BJ (cell line): Measurements from ENCODE around the gene ADCY3. TPM values are rescaled to one million over a fixed set of nuclear protein-coding genes. Genes with fewer than 3 reads are reported as not detected.
"Not testable (repeated sequence)": the region's sequence is repeated elsewhere in the genome, so short reads cannot be mapped to it uniquely, and the experiment has no call there.

Source experiments
- CTCF ChIA-PET: fragments of 350-600 bp; formaldehyde crosslinking; extraction: SDS; loops from one replicate; lab custom pipeline; 2021; ENCODE audit warnings: antibody characterized with exemption, inconsistent platforms; lab: Yijun Ruan, JAX
- POLR2A ChIA-PET: fragments of 300-600 bp; sonication (Branson Sonifier 250); formaldehyde crosslinking; extraction: SDS; loops from one replicate; lab custom pipeline; 2021; ENCODE audit warnings: antibody characterized with exemption; lab: Charles Lee
- DNase-seq: peaks from one replicate; pipeline ENCODE4 v3.0.0-alpha.2; 2011; ENCODE audit warnings: low read depth
- H3K27me3 ChIP-seq: 2 replicates; pipeline ENCODE4 v1.6.0; 2011; ENCODE audit warnings: low read length; ENCODE audit not compliant: control insufficient read depth, insufficient read depth
- H3K36me3 ChIP-seq: 2 replicates; pipeline ENCODE4 v1.5.1; 2011; ENCODE audit warnings: low read length; ENCODE audit not compliant: control insufficient read depth, insufficient read depth
- H3K4me3 ChIP-seq: 2 replicates; pipeline ENCODE4 v1.5.1; 2011; ENCODE audit warnings: low read depth, mild to moderate bottlenecking, control low read depth, low read length
- CTCF ChIP-seq: IDR thresholded peaks from 2 replicates; pipeline ENCODE4 v1.5.1; 2011; ENCODE audit warnings: low read depth, mild to moderate bottlenecking, control low read depth, inconsistent platforms, low read length, moderate library complexity; ENCODE audit not compliant: insufficient read depth
- polyA plus RNA-seq: library from polyadenylated mRNA; depleted of rRNA; stranded (reverse); fragments of >200 nt; gene quantifications from 2 replicates; pipeline ENCODE4 v1.2.3, GENCODE V29; 2011

Gene ADCY3
- polyA plus RNA-seq, 1 experiment = 73.3 TPM

DNA sequence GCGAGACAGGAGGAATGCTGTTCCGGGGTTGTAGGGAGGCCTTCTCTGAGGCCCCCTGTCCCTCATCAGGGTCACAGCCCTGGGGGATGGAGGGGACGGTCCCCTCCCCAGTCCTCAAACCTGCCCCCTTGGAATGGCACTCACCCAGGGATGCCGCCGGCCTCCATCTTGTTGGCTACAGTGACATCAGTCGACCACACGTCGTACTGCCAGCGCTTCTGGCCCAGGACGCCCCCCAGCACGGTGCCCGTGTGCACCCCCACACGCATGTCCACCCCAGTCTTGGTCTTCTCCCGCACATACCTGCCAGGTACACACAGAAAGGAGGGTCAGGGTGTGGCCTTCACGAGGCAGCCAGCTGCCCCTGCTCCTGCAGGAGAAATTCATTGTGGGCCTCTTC lies 80.3 kb downstream of the ADCY3 start:
- no peak for DNase-seq
- no peak overlapping the region for H3K4me3 ChIP-seq
- H3K27me3 ChIP-seq = no peaks in the 10 kb centered on the region
- H3K36me3 ChIP-seq = peaks cover 21% of the 10 kb centered on the region
- no peak for TF ChIP-seq CTCF
- ChIA-PET CTCF (no interaction called here), POLR2A (no interaction called here)

- CTCF ChIA-PET = no interaction called here
- Histone ChIP-seq H3K27me3 (no peaks in the 10 kb centered on the region), H3K4me3 (no peak overlapping the region), H3K36me3 (peaks cover 26% of the 10 kb centered on the region)
- TF ChIP-seq CTCF = no peak
- DNase-seq = no peak
- POLR2A ChIA-PET = no interaction called here
Observed at GRCh38 chr2:24838541-24838940, 81.5 kb downstream of the ADCY3 start.

DNA sequence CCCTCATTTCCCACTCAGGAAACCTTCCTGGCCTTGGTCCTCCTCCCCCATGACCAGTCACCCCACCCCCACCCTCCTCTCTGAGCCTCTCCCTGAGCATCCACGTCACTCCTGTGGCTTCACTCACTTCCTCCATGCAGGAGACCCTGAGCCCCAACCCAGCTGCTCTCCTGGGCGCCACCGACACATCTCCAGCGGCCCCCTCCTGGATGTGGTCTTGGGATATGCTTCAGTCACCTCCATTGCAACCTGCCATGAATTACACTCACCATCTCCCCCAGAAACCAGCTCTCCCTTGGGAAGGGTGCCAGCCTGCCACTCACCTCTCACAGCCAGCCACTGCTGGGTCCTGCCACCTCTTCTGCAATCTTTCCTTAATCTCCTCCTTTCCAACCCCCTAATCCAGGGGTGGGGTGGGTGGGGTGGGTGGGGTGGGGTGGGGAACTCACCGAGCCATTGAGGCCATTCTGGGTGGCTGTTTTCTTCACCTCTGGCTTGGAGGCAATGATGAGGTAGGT lies 82.0 kb downstream of the ADCY3 start:
- TF ChIP-seq CTCF = no peak
- Histone ChIP-seq H3K36me3 (peaks cover 26% of the 10 kb centered on the region), H3K27me3 (no peaks in the 10 kb centered on the region), H3K4me3 (no peak overlapping the region)
- DNase-seq = no peak
- POLR2A ChIA-PET = no interaction called here
- CTCF ChIA-PET = interaction anchor here (0.9 kb wide), 1 partner anchor 11 kb away, joined by 3 read pairs; no protein-coding TSS in a partner anchor

DNA sequence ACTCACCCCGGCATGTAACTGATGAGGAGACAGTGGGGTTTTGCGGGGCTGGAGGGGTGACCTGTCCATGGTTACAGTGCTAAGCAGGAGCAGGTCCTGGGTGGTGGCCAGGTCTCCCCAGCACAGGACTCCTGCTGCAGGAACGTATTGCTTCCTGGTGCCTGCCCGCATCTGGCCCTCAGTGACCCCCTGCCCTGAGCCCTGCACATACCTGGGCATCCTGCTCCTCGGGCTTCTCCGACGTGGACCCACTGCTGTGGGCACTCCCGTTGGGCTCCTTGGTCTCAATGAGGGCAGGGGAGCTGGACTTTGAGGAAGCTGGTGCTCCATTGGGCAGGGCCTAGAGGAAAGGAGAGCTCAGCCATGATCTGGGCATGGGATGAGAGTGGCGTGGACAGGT lies 83.3 kb downstream of the ADCY3 start:
- DNase-seq = no peak
- POLR2A ChIA-PET = no interaction called here
- no peaks in the 10 kb centered on the region for H3K27me3 ChIP-seq
- H3K4me3 ChIP-seq = no peak overlapping the region
- CTCF ChIA-PET = interaction anchor here (1.4 kb wide), 1 partner anchor 9 kb away, joined by 5 read pairs; no protein-coding TSS in a partner anchor
- no peak for TF ChIP-seq CTCF
- peaks cover 26% of the 10 kb centered on the region for H3K36me3 ChIP-seq

DNA sequence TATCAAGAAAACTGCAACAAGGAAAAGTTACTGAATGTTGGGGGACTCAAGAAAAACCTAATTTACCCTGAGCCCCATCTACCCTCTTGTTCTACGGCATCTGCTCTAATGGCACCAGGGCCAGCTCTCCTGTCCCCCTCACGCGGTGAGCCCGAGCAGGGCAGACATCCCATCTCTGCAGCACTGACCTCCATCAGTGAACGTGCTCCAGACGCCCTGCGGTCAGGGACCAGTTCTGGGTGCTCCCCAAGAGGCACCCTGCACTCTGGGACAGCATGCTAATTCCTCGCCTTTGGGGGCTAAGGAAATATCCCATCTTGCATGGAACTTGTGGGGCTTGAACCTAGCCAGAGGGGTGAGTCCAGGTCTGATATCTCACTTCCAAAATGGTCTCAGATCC lies 83.8 kb downstream of the ADCY3 start:
- TF ChIP-seq CTCF = no peak
- no peaks in the 10 kb centered on the region for H3K27me3 ChIP-seq
- CTCF ChIA-PET = interaction anchor here (1.4 kb wide), 1 partner anchor 9 kb away, joined by 5 read pairs; no protein-coding TSS in a partner anchor
- peaks cover 23% of the 10 kb centered on the region for H3K36me3 ChIP-seq
- POLR2A ChIA-PET = no interaction called here
- H3K4me3 ChIP-seq = no peak overlapping the region
- DNase-seq = no peak

DNA sequence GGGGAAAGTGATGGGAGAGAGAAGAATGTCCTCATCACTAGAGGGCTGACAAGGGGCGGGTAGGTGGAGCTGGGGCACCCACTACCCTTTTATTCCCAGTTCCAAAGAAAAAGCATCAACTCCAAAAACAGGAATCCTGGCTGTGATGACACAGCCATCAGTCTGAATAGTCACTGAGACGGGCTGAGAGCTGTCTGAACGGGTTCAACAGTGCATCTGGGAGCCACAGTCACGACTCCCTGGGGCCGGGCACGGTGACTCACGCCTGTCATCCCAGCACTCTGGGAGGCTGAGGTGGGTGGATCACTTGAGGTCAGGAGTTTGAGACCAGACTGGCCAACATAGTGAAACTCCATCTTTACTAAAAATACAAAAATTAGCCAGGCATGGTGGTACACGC lies 84.6 kb downstream of the ADCY3 start:
- POLR2A ChIA-PET, H3K27me3 ChIP-seq, H3K4me3 ChIP-seq, DNase-seq: not testable (repeated sequence)
- H3K36me3 ChIP-seq = peaks cover 18% of the 10 kb centered on the region
- CTCF ChIA-PET = interaction anchor here (1.4 to 1.6 kb wide), 2 partner anchors 8 to 426 kb away, joined by 3 to 5 read pairs; no protein-coding TSS in a partner anchor
